ENCODE data around the gene RNF212B. TPM values are rescaled to one million over a fixed set of nuclear protein-coding genes. Genes with fewer than 3 reads are reported as not detected.
"Not testable (repeated sequence)": the region's sequence is repeated elsewhere in the genome, so short reads cannot be mapped to it uniquely, and the experiment has no call there.

The RNF212B gene
- polyA plus RNA-seq, 2 of the 4 experiments (the other 2 are of a cell fraction) = not detected

DNA sequence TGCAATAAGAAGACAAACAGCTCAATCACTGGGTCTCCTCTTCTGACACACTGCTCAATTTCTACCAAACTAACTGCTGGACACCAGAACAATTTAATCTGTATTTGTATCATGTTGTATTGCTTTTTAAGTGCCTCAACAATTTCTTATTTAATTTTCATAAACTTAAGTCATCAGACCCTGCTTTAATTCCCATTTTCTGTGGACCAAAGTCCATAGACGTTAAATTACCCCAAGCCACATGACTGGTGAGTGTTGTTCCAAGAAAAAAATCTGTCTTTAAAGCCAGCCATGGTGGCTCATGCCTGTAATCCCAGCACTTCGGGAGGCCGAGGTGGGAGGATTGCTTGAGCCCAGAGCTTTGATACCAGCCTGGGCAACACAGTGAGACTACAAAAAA lies 39.5 kb downstream of the RNF212B start:
- H3K4me1 ChIP-seq = peaks cover 7% of the 10 kb centered on the region; the same call in 2 of the 3 replicates
- H3K27ac ChIP-seq = no peak overlapping the region
- H3K9me3 ChIP-seq = no peaks in the 10 kb centered on the region
- CTCF ChIA-PET = interaction anchor here (0.5 to 22.0 kb wide), 5 partner anchors 12 to 429 kb away, joined by 3 to 254 read pairs (median 3); partner anchors contain the start of gene PPP1R3E
- no peak for TF ChIP-seq HOXB5 (CRISPR knock-in tag; IDR thresholded peaks at IDR 0.05)
- no peak overlapping the region for H3K4me2 ChIP-seq
- POLR2A ChIA-PET = interaction anchor here (1.0 kb wide), 1 partner anchor 9 kb away, joined by 4 read pairs; the partner anchor contains the start of gene HOMEZ
- no peak for DNase-seq (ENCODE audit: low read depth in 1 of 2, low spot score in 1 of 2)
- H3K4me3 ChIP-seq = no peak overlapping the region
- WGBS (ENCODE audit: missing lambda C conversion rate) = 84% methylated on average over 3 of the region's 3 CpGs
- FAIRE-seq = no peak
- ATAC-seq = no peak

DNA sequence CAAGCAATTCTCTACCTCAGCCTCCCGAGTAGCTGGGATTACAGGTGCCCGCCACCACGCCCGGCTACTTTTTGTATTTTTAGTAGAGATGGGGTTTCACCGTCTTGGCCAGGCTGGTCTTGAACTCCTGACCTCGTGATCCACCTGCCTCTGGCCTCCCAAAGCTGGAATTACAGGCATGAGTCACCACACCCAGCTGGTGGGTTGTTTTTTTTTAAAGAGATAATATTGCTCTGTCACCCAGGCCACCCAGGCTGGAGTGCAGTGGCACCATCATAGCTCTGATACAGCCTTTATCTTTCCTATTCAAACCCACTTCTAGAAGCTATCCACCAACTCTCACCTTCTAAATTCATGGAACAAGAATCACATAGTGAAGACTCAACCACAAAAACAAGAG lies 40.2 kb downstream of the RNF212B start:
- DNase-seq (ENCODE audit: low read depth in 1 of 2, low spot score in 1 of 2); H3K4me3 ChIP-seq; H3K4me1 ChIP-seq; FAIRE-seq; H3K4me2 ChIP-seq; ATAC-seq; H3K9me3 ChIP-seq; H3K27ac ChIP-seq; POLR2A ChIA-PET: not testable (repeated sequence)
- 77% methylated on average over 6 of the region's 6 CpGs for WGBS (ENCODE audit: missing lambda C conversion rate)
- CTCF ChIA-PET = interaction anchor here (1.1 to 22.0 kb wide), 5 partner anchors 12 to 209 kb away, joined by 3 to 254 read pairs (median 3); partner anchors contain the start of gene PPP1R3E

DNA sequence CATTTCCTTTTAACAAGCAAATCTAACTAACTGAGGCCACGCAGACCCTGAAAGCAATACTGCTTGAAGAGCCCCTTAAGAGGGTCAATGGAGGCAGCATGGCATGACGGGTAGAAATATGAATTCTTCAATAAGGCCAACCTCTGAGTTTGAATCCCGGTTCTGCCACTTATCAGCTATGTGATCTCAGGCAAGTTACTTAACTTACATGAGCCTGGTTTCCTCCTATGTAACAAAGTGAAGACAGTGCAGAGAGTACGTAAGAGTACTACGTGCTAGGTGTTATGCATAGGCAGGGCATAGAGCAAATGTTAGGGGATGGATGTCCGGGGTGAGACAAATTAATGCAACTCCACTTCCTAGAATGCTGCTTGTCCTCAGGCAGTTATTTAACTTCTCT lies 43.5 kb downstream of the RNF212B start:
- Histone ChIP-seq H3K4me1 (peaks cover 18% of the 10 kb centered on the region), H3K9me3 (no peaks in the 10 kb centered on the region), H3K4me2 (no peak overlapping the region), H3K4me3 (no peak overlapping the region), H3K27ac (no peak overlapping the region)
- DNase-seq (ENCODE audit: low read depth in 1 of 2, low spot score in 1 of 2) (no peak), FAIRE-seq (no peak), ATAC-seq (no peak)
- TF ChIP-seq, protein P1, sequence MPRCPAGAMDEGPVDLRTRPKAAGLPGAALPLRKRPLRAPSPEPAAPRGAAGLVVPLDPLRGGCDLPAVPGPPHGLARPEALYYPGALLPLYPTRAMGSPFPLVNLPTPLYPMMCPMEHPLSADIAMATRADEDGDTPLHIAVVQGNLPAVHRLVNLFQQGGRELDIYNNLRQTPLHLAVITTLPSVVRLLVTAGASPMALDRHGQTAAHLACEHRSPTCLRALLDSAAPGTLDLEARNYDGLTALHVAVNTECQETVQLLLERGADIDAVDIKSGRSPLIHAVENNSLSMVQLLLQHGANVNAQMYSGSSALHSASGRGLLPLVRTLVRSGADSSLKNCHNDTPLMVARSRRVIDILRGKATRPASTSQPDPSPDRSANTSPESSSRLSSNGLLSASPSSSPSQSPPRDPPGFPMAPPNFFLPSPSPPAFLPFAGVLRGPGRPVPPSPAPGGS (IDR thresholded peaks at IDR 0.05) = no peak
- TF ChIP-seq, protein P2, sequence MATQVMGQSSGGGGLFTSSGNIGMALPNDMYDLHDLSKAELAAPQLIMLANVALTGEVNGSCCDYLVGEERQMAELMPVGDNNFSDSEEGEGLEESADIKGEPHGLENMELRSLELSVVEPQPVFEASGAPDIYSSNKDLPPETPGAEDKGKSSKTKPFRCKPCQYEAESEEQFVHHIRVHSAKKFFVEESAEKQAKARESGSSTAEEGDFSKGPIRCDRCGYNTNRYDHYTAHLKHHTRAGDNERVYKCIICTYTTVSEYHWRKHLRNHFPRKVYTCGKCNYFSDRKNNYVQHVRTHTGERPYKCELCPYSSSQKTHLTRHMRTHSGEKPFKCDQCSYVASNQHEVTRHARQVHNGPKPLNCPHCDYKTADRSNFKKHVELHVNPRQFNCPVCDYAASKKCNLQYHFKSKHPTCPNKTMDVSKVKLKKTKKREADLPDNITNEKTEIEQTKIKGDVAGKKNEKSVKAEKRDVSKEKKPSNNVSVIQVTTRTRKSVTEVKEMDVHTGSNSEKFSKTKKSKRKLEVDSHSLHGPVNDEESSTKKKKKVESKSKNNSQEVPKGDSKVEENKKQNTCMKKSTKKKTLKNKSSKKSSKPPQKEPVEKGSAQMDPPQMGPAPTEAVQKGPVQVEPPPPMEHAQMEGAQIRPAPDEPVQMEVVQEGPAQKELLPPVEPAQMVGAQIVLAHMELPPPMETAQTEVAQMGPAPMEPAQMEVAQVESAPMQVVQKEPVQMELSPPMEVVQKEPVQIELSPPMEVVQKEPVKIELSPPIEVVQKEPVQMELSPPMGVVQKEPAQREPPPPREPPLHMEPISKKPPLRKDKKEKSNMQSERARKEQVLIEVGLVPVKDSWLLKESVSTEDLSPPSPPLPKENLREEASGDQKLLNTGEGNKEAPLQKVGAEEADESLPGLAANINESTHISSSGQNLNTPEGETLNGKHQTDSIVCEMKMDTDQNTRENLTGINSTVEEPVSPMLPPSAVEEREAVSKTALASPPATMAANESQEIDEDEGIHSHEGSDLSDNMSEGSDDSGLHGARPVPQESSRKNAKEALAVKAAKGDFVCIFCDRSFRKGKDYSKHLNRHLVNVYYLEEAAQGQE (IDR thresholded peaks at IDR 0.05) = no peak
- TF ChIP-seq POLR2A (IDR thresholded peaks at IDR 0.05; ENCODE audit: low read length) (no peak), MAFK (IDR thresholded peaks at IDR 0.05; ENCODE audit: partially characterized antibody) (no peak), ZC3H11A (IDR thresholded peaks at IDR 0.05) (no peak), ZNF302 (CRISPR knock-in tag; IDR thresholded peaks at IDR 0.05) (no peak), CHD2 (IDR thresholded peaks at IDR 0.05; ENCODE audit: low read length, partially characterized antibody) (no peak), EHF (CRISPR knock-in tag; IDR thresholded peaks at IDR 0.05) (no peak), CEBPB (IDR thresholded peaks at IDR 0.05) (no peak), RNF2 (IDR thresholded peaks at IDR 0.05; ENCODE audit: borderline replicate concordance, low read depth) (no peak)
- TF ChIP-seq, protein P3, sequence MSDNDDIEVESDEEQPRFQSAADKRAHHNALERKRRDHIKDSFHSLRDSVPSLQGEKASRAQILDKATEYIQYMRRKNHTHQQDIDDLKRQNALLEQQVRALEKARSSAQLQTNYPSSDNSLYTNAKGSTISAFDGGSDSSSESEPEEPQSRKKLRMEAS (IDR thresholded peaks at IDR 0.05) = no peak
- WGBS (ENCODE audit: missing lambda C conversion rate) = 93% methylated on average over 6 of the region's 6 CpGs
- POLR2A ChIA-PET = no interaction called here
- CTCF ChIA-PET = interaction anchor here (1.0 to 14.2 kb wide), 2 partner anchors 17 to 160 kb away, joined by 3 to 161 read pairs; partner anchors contain the start of gene PPP1R3E

DNA sequence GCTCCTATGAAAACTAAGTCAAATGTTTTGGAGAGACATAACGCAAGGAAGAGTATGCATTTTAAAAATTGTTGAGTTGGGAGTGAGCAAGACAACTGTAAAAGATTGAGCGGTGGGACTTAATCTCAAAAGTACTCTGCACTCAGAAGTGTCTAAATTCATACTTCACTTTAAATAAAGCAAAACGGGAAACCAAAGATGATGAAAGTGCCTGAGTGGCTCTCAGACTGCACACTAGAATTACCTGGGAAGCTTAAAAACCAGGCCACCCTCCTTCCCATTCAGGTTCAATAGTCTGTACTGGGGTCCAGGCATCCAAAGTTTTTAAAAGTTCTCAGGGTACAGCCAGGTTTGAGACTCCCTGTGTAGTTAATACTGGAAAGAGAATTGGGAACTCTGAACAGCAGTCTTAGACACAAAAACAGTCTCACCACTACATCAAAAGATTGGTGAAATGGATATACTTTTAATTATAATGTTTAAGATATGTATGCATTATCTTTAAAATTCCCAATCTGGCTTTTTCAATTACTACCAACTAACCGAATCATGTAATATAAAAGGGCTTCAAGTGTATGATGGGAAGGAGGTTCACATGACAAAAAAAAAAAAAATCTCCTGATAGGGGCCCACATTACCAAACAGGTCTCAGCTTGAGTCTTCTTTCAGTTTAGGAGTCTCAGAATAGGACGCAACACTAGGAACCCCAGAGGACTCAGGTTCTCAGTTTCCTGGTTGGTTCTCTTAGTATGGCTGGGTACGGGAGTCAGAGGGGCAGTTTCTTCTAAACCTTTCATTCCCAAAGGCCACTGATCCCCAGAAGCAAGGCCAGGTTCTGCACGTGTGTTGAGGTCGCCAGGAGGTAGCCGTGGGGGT lies 47.2 kb downstream of the RNF212B start:
- ATAC-seq (no peak), DNase-seq (ENCODE audit: low read depth in 1 of 2, low spot score in 1 of 2) (no peak), FAIRE-seq (no peak)
- 58% methylated on average over 6 of the region's 9 CpGs for WGBS (ENCODE audit: missing lambda C conversion rate)
- H3K4me2 ChIP-seq = peak overlapping the region; percentile 73
- no peak for TF ChIP-seq HDAC2 (IDR thresholded peaks at IDR 0.05)
- no peak for TF ChIP-seq JUNB (IDR thresholded peaks at IDR 0.05)
- no peak for TF ChIP-seq CHD2 (IDR thresholded peaks at IDR 0.05; ENCODE audit: low read length, partially characterized antibody)
- no peak for TF ChIP-seq NR3C1 (IDR thresholded peaks at IDR 0.05)
- no peak for TF ChIP-seq NPAS2 (CRISPR knock-in tag; IDR thresholded peaks at IDR 0.05; ENCODE audit: borderline replicate concordance)
- TF ChIP-seq ZNF302 (CRISPR knock-in tag; IDR thresholded peaks at IDR 0.05) = no peak
- no peak for TF ChIP-seq HOXA7 (CRISPR knock-in tag; IDR thresholded peaks at IDR 0.05)
- TF ChIP-seq CHD4 (IDR thresholded peaks at IDR 0.05; ENCODE audit: borderline replicate concordance) = no peak
- no peak for TF ChIP-seq TP53 (CRISPR knock-in tag; IDR thresholded peaks at IDR 0.05)
- TF ChIP-seq, protein P4, sequence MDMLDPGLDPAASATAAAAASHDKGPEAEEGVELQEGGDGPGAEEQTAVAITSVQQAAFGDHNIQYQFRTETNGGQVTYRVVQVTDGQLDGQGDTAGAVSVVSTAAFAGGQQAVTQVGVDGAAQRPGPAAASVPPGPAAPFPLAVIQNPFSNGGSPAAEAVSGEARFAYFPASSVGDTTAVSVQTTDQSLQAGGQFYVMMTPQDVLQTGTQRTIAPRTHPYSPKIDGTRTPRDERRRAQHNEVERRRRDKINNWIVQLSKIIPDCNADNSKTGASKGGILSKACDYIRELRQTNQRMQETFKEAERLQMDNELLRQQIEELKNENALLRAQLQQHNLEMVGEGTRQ (IDR thresholded peaks at IDR 0.05) = no peak
- no peak for TF ChIP-seq MAZ (IDR thresholded peaks at IDR 0.05; ENCODE audit: borderline replicate concordance, low read depth, low read length)
- no peak for TF ChIP-seq RNF2 (IDR thresholded peaks at IDR 0.05; ENCODE audit: borderline replicate concordance, low read depth)
- TF ChIP-seq, protein P5, sequence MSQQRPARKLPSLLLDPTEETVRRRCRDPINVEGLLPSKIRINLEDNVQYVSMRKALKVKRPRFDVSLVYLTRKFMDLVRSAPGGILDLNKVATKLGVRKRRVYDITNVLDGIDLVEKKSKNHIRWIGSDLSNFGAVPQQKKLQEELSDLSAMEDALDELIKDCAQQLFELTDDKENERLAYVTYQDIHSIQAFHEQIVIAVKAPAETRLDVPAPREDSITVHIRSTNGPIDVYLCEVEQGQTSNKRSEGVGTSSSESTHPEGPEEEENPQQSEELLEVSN (IDR thresholded peaks at IDR 0.05; ENCODE audit: borderline replicate concordance, low read depth) = no peak
- TF ChIP-seq CEBPB (IDR thresholded peaks at IDR 0.05) = no peak
- POLR2A ChIA-PET = interaction anchor here (0.6 to 2.5 kb wide), 4 partner anchors 11 to 139 kb away, joined by 4 to 15 read pairs (median 8); partner anchors contain the start of genes BCL2L2 and PABPN1
- peak overlapping the region; percentile 95 for H3K27ac ChIP-seq
- H3K9me3 ChIP-seq = no peaks in the 10 kb centered on the region
- peak overlapping the region; percentile 96 for H3K4me3 ChIP-seq
- CTCF ChIA-PET = interaction anchor here (1.0 to 14.2 kb wide), 3 partner anchors 13 to 278 kb away, joined by 3 to 161 read pairs (median 4); partner anchors contain the start of gene PPP1R3E
- H3K4me1 ChIP-seq = peaks cover 23% of the 10 kb centered on the region
